Activated CD4-positive, alpha-beta T cell treated with anti-CD3 and anti-CD28 coated beads for 24 hours (primary cell): Measurements from ENCODE around the gene SLC39A13.

Experiments used
- DNase-seq, 2 donors: peaks; one replicate each; pipeline ENCODE4 v3.0.0-alpha.2; 2020; ENCODE audit warnings: low read depth in 2 of 2

The SLC39A13 gene

GRCh38 chr11:47384498-47384897, 23.9 kb upstream of the SLC39A13 start:
- no peak for DNase-seq

DNA sequence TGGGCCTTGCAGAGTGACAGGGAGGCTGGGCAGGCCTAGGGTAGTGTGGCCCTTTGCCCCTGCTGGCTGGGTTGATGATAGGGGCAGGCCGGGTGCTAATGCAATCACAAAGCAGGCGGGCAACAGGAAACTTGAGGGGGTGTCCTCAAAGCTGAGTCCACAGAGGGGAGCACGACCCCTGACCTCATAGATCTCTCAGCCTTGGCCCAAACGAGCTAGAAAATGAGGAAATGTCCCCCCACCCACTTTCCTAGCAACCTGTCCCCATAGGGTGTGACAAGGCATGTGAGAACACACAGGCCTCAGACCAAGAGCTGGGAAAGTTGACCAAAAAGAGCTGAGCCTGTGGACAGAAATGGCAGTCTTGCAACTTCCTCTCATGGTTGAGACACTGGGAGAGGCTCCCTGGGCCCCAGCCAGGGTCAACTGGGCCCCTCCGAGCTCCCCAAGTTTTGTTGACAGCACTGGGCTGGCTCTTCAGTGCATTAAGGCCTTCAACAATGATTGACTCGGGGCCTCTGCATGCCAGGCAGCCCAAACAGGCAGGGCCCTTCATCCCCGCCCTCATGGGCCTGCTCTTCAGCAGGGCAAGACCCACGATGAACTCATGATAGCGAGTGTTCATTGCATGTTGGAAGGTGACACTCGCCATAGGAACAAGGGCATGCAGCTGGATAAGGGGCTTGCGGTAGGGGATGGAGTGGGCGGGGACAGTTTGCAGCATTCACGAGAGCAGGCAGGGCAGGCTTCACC, 20.3 kb upstream of the SLC39A13 start:
- no peak for DNase-seq

GRCh38 chr11:47388697-47389576, 19.5 kb upstream of the SLC39A13 start:
- no peak for DNase-seq

GRCh38 chr11:47389577-47390421, 18.6 kb upstream of the SLC39A13 start:
- no peak for DNase-seq

GRCh38 chr11:47390422-47390760, 18.0 kb upstream of the SLC39A13 start:
- DNase-seq = no peak

- DNase-seq = no peak
Observed at GRCh38 chr11:47391077-47391583, 17.3 kb upstream of the SLC39A13 start.

- no peak for DNase-seq
Observed at GRCh38 chr11:47391711-47392432, 16.5 kb upstream of the SLC39A13 start.

DNA sequence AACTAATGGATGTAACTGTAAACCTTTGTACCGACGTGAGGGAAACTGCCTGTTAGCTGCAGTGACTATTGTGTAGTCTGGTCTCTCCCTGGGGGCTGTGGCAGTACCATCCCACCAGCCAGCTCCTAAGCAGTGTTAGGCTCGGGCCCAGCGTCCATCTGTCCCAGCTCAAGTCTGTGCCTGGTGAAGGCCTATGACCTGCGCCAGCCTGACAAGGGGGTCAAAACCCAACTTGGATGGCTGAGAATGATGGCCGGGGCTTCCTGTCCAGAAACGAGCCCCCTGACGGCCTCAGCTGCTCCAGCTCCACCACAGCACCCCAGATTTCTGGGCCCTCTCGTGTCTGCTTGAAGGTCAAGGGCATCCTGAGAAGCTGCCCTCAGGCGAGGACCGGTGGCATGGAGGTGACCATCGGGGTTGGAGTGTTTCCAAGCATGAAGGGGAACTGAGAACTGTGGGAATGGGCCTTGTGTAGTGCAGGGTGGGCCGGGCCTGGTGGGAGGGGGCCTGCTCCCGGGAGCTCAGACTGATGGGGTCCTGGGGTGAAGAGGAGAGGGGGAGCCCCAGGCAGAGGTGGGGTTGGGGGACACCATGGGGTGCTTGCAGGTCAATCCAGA, 15.7 kb upstream of the SLC39A13 start:
- no peak for DNase-seq

DNA sequence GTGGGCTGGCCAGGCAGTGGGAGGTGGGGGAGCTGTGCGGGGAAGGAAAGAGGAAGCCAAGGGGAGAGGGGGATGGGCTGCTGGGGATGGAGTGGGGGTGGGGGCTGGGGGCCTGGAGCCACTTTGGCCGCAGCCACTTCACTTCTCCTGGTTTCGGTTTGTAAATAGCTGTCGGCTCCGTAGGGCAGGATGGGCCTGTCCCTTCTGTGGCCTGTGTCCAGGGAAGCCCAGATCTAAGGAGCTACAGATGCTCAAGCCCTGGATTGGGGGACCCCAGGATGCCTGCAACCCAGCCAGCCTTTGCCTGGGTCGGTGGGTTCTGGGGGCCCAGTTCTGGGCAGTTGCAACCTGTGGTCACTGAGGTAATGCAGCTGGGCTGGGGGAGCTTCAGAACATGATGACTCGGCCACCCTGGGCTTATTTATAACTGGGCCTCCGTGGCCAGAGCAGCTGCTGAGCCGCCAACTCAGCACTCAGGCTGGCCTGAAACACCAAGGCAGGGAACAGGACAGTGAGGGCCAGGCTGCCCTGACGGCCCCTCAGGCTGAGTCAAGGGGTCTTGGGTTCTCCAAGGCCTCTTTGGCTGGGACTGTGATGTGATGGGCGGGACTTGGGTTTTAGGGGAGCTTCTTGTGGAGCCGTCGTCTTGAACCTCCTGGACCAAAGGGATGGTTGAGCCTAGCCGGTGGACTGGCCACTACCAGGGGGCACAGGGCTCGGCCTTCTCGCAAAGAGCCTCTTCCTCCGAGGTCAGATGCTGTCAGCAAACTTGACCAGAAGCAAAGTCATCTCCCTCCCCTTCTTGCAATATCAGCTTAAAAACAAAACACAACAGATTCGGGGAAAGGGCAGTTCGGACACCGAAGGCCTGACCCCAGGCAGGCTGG, 15.0 kb upstream of the SLC39A13 start:
- no peak for DNase-seq

DNA sequence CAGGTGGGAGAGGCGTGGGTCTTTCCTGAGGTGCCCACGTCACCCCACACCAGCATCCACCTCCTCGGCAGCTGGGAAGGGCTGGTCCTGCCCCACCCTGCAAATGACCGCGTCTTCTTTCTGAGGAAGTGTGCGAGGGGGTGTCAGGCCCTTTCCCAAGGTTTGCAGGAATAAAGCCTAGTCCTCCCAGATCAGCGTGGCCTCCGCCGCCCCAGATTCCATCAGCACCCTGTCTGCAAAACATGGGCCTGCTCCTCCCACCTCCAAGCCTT, 14.4 kb upstream of the SLC39A13 start:
- no peak for DNase-seq

GRCh38 chr11:47394322-47395222, 13.8 kb upstream of the SLC39A13 start:
- peak in 1 of 2 donors; percentile 36 for DNase-seq

DNA sequence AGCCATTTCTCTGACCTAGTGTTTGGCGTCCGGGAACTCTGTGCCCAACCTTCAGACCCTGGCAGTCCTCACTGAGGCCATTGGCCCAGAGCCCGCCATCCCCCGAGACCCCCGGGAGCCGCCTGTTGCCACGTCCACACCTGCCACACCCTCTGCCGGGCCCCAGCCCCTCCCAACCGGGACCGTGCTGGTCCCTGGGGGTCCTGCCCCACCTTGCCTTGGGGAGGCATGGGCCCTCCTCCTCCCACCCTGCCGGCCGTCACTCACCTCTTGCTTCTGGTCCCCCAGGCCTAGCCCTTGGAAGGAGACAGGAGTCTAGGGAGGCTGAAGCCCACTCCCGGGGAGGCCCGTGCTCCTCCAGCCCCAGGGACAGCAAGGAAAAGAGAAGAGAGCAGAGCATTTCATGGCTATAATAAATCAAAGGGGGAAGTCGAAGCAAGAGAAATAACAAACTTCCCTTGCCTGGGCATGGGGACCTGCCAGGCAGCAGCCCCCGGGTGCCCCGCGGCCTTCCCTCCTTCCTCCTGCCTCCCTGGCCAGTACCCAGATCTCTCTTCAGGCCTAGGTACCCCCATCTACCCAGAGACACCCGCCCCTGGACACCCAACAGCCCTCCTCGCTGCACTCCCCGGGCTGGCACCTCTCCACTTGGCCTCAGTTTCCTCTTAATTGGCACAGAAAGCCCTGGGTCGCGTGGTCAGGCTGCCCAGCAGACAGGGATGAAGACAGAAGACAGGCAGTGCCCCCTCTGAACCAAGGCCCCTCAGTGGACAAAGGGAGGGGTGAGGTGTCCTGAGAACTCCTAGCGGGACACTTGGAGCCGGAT, 13.0 kb upstream of the SLC39A13 start:
- DNase-seq = no peak

DNA sequence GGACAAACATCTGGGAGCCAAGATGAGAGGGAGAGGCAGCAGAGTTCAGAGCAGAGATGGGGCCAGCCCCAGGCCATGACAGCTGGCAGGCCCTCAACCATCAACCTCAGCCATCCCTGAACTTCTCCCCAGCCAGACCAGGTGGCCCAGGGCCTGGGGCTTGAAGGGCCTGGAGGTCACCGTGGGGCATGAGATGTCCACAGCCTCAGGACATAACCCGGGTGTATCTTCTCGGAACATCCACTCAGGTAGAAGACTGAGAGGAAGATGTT, 12.4 kb upstream of the SLC39A13 start:
- DNase-seq = no peak

DNA sequence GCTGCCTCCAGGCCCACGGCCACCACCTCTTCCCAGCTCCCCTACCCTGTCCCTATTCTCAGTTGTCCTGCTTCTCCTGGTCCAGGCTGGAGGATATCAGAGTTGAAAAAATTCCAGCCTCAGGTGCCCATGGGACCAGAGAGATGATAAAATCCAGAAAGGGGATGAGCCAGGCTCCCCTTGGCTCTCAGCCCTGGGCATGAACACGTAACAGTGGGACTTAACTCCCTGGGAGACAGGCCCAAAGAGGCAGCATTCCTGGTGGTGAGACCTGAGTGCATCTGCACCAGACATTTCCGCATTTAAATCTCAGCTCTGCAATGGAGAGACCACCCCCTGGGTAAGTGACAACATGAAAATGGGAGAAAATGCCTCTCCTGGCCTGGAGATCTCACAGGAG, 10.4 kb upstream of the SLC39A13 start:
- no peak for DNase-seq

DNA sequence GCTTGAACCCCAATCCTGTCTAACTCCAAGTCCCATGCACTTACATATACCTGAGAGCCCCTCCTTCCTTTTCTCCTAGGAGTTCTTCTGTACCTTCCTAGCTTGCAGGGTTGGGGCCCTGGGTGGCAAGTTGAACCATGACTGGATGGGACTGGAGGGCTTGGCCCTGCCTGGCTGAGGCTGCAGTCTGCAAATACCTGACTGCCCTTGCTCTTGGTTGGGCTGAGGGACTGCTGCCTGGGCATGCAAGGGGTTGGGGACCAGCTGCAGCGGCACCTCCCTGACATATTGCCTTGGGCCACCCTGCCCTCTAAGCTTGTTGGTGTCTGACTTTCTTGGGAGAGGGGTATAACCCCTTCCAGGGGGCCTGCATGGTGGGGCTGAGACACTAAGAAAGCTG, 9.8 kb upstream of the SLC39A13 start:
- no peak for DNase-seq

DNA sequence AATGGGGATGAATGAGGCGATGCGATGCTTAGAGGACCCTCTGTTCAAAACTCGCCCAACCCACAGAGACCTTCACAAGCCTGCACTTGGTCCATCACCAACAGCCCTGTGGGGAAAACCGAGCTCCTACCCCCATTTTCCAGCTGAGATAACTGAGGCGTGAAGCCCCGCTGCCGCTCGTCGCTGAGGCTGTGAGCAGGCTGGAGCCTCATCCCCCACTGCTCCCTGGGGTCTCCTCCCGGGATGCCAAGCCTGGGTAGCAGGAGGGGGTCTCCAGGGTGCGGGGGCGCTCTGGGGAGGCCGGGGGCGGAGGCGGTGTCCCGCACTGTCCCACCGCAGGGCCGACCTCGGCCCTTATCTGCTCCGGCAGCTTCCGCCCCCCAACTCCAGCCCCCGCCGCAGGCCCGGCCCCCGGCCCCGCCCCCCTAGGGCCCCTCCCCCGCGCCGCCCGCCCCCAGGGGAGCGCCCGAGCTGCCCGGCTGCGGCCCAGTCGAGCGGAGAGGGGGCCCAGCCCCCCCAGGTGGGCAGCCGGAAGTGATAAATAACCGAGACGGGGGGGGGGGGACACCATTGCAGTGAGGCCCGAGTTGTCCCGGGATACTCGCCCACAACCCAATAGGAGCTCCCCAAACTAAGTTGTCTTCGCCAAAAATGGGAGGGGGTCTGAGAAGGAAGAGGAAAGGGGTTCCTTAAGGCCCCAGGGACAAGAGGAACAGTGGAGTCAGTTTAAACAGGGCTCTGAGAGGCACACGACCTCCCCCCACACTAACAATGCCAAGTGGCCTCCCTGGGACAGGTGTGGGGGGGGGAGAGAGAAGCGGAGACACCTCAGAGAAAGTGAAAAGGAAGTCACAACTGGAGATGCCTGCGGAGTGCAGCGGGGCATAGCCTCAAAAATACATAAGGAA, 8.3 kb upstream of the SLC39A13 start:
- DNase-seq = no peak

DNA sequence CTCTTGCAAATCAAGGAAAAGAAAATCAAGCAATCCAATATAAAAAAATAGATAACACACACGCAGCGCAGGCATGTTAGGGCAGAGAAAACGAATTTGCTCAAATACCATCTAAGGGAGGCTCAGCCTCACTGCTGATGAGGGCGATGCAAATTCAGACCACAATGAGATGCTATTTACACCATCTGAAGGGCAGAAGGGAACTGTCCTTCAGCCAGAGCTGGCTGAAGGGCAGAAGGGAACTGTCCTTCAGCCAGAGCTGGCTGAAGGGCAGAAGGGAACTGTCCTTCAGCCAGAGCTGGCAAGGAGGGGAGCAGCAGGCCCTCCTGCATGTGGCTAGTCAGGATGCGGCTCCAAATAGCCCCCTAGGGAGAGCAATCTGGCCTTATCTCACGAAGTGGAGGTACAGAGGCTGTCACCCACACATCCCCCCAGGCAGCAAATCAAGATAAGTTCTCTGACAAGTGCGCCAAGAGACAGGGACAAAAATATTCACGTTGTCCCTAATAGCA, 7.6 kb upstream of the SLC39A13 start:
- no peak for DNase-seq
